Measurements from ENCODE around the gene CAMSAP2. TPM values are rescaled to one million over a fixed set of nuclear protein-coding genes. Genes with fewer than 3 reads are reported as not detected.

The CAMSAP2 gene
- total RNA-seq, 1 experiment from 2014 or later: 40.3 TPM

DNA sequence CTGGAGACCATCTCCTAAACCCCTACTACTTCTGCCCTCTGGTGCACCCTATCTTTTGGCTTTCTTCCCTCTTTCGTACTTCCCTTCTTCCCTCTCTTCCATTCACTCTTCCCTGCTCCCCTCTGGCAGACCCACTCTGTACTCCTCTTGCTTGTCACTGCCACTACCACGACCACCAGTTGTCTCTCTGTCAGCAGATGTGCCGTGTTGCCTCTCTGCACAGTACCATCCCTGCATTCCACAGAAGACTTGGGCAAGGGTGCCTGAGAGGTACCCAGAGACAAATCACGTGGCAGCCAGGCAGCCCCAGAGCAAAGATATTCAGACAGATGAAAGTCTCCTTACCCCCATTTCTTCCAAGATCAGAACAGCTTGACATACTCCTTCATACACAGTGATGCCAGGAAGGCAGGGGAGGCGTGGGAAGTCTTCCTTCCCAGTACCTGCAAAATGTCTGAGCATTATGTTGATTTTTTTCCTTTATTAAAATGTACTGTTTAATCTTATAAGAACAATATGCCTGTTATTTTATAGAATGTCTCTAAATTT is 15.0 kb downstream of the CAMSAP2 start:
- DNase-seq: no peak
- ChIA-PET CTCF (no interaction called here), POLR2A (ENCODE audit: unreplicated experiment) (no interaction called here)
- TF ChIP-seq CTCF (conservative IDR thresholded peaks at IDR 0.05): no peak
- TF ChIP-seq EZH2 (IDR thresholded peaks at IDR 0.05; ENCODE audit: low read depth): no peak
- Histone ChIP-seq H3K9me2 (ENCODE audit: insufficient read depth) (no peaks in the 10 kb centered on the region), H3K9me3 (ENCODE audit: insufficient read depth, low read depth) (no peaks in the 10 kb centered on the region), H4K20me1 (ENCODE audit: insufficient read depth) (no peaks in the 10 kb centered on the region; the same call in none of the 2 replicates), H3K27me3 (ENCODE audit: insufficient read depth, low read depth) (no peaks in the 10 kb centered on the region), H3K36me3 (ENCODE audit: low read depth) (peaks cover 11% of the 10 kb centered on the region), H3K4me1 (replicated peaks; ENCODE audit: insufficient read depth) (no peaks in the 10 kb centered on the region), H3F3A (ENCODE audit: insufficient read depth, low read depth) (no peaks in the 10 kb centered on the region), H3K4me2 (no peak overlapping the region), H2AFZ (no peak overlapping the region), H3K27ac (no peak overlapping the region), H3K4me3 (no peak overlapping the region), H3K79me2 (ENCODE audit: low read depth) (peaks cover 32% of the 10 kb centered on the region)
- intact Hi-C loops (cut with micrococcal nuclease; ENCODE audit: unreplicated experiment): no loop called here
- no TSS peak for BruUV-seq (replicated peaks)

GRCh38 chr1:200755456-200755855 is 16.8 kb downstream of the CAMSAP2 start:
- H3K4me1 ChIP-seq (replicated peaks; ENCODE audit: insufficient read depth): no peaks in the 10 kb centered on the region
- TF ChIP-seq CTCF (conservative IDR thresholded peaks at IDR 0.05) (no peak), EZH2 (IDR thresholded peaks at IDR 0.05; ENCODE audit: low read depth) (no peak)
- CTCF ChIA-PET: no interaction called here
- H4K20me1 ChIP-seq (ENCODE audit: insufficient read depth): no peaks in the 10 kb centered on the region; the same call in none of the 2 replicates
- H3F3A ChIP-seq (ENCODE audit: insufficient read depth, low read depth): no peaks in the 10 kb centered on the region
- intact Hi-C loops (cut with micrococcal nuclease; ENCODE audit: unreplicated experiment): no loop called here
- no TSS peak for BruUV-seq (replicated peaks)
- no peak overlapping the region for H3K4me3 ChIP-seq
- no peak overlapping the region for H3K27ac ChIP-seq
- POLR2A ChIA-PET (ENCODE audit: unreplicated experiment): interaction anchor here (0.9 kb wide), 1 partner anchor 16 kb away, joined by 5 read pairs; no protein-coding TSS in a partner anchor
- H3K27me3 ChIP-seq (ENCODE audit: insufficient read depth, low read depth): no peaks in the 10 kb centered on the region
- H3K79me2 ChIP-seq (ENCODE audit: low read depth): peaks cover 26% of the 10 kb centered on the region
- no peak overlapping the region for H2AFZ ChIP-seq
- H3K9me3 ChIP-seq (ENCODE audit: insufficient read depth, low read depth): no peaks in the 10 kb centered on the region
- H3K36me3 ChIP-seq (ENCODE audit: low read depth): peaks cover 7% of the 10 kb centered on the region; the same call in 1 of the 2 replicates
- no peak for DNase-seq
- no peak overlapping the region for H3K4me2 ChIP-seq
- no peaks in the 10 kb centered on the region for H3K9me2 ChIP-seq (ENCODE audit: insufficient read depth)

DNA sequence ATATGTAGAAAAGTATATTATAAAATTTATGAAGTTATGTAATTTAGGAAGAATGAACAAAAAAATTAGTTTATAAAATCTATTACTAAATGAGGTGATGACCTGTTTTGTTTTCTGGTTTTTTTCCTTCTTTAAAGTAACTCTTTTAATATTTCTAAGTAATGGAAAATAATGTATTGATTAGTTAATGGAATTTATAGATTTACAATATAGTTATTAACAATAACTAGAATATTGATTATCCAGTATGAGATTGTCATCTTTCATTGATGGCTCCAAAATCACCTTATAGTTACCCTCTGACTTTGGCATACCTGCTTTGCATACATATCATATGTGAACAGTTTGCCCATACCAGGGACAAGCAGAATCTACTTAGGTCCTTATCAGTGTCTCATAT is 23.4 kb downstream of the CAMSAP2 start:
- H3K36me3 ChIP-seq (ENCODE audit: low read depth): peaks cover 12% of the 10 kb centered on the region; the same call in 1 of the 2 replicates
- peaks cover 21% of the 10 kb centered on the region for H3K79me2 ChIP-seq (ENCODE audit: low read depth)
- H3K4me2 ChIP-seq: no peak overlapping the region
- no peak for DNase-seq
- no peak overlapping the region for H2AFZ ChIP-seq
- H3K27ac ChIP-seq: no peak overlapping the region
- no TSS peak for BruUV-seq (replicated peaks)
- no peaks in the 10 kb centered on the region for H3K27me3 ChIP-seq (ENCODE audit: insufficient read depth, low read depth)
- no peaks in the 10 kb centered on the region for H3K9me3 ChIP-seq (ENCODE audit: insufficient read depth, low read depth)
- ChIA-PET CTCF (no interaction called here), POLR2A (ENCODE audit: unreplicated experiment) (interaction anchor here (0.7 kb wide), 1 partner anchor 1707 kb away, joined by 6 read pairs; no protein-coding TSS in a partner anchor)
- TF ChIP-seq EZH2 (IDR thresholded peaks at IDR 0.05; ENCODE audit: low read depth): no peak
- TF ChIP-seq CTCF (conservative IDR thresholded peaks at IDR 0.05): no peak
- H3K4me1 ChIP-seq (replicated peaks; ENCODE audit: insufficient read depth): no peaks in the 10 kb centered on the region
- H4K20me1 ChIP-seq (ENCODE audit: insufficient read depth): no peaks in the 10 kb centered on the region; the same call in none of the 2 replicates
- H3K9me2 ChIP-seq (ENCODE audit: insufficient read depth): no peaks in the 10 kb centered on the region
- intact Hi-C loops (cut with micrococcal nuclease; ENCODE audit: unreplicated experiment): loop anchor here (1.0 kb wide), 1 partner anchor 16 kb away; no protein-coding TSS in a partner anchor
- no peak overlapping the region for H3K4me3 ChIP-seq
- H3F3A ChIP-seq (ENCODE audit: insufficient read depth, low read depth): no peaks in the 10 kb centered on the region
